ENCODE results near the gene DNAJB5. TPM values are rescaled to one million over a fixed set of nuclear protein-coding genes. Genes with fewer than 3 reads are reported as not detected.

The DNAJB5 gene
- total and polyA plus RNA-seq, 4 donors = 0.76 to 2.3 (median 1.8) TPM

- DNase-seq (ENCODE audit: low spot score) = no peak
These were observed 7.3 kb downstream of the DNAJB5 start for GRCh38 chr9:34996905-34997279.

GRCh38 chr9:34997379-34997781 is 7.8 kb downstream of the DNAJB5 start:
- Histone ChIP-seq H3K4me3 (ENCODE audit: low read depth in 1 of 3, low read length in 3 of 3) (no peak overlapping the region), H3K36me3 (ENCODE audit: control insufficient read depth in 4 of 4, insufficient read depth in 3 of 4, low read depth in 1 of 4, low read length in 3 of 4) (peaks cover 0 to 2% (median 0%) of the 10 kb centered on the region in 4 donors), H3K9ac (ENCODE audit: low read depth in 1 of 2, low read length in 2 of 2) (no peak overlapping the region), H3K27ac (ENCODE audit: low read depth in 1 of 2, low read length in 2 of 2) (peak overlapping the region in 1 of 2 donors; percentile 45), H3K4me1 (ENCODE audit: control insufficient read depth in 4 of 4, insufficient read depth in 4 of 4, low read length in 3 of 4) (peaks cover 9 to 24% (median 17%) of the 10 kb centered on the region in 4 donors), H3K27me3 (ENCODE audit: control insufficient read depth in 4 of 4, insufficient read depth in 4 of 4, low read length in 3 of 4) (no peaks in the 10 kb centered on the region), H3K9me3 (ENCODE audit: control insufficient read depth in 4 of 4, low read length in 3 of 4) (no peaks in the 10 kb centered on the region)
- no peak for DNase-seq (ENCODE audit: low spot score)
- TF ChIP-seq ZBTB33 (IDR thresholded peaks at IDR 0.05) = no peak
- TF ChIP-seq JUND (IDR thresholded peaks at IDR 0.05) = no peak
- no peak for TF ChIP-seq MAX (IDR thresholded peaks at IDR 0.05)
- TF ChIP-seq, protein P1, sequence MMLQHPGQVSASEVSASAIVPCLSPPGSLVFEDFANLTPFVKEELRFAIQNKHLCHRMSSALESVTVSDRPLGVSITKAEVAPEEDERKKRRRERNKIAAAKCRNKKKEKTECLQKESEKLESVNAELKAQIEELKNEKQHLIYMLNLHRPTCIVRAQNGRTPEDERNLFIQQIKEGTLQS (IDR thresholded peaks at IDR 0.05) = no peak
- no peak for TF ChIP-seq NR2F2 (IDR thresholded peaks at IDR 0.05)
- peak in 1 of 2 donors; percentile 20 for TF ChIP-seq RXRA (IDR thresholded peaks at IDR 0.05)
- TF ChIP-seq HNF4A (conservative IDR thresholded peaks at IDR 0.05) = peak; percentile 6 to 65
- TF ChIP-seq GABPA (IDR thresholded peaks at IDR 0.05 in 1 of 2, conservative IDR thresholded peaks at IDR 0.05 in 1 of 2) = no peak
- no peak for TF ChIP-seq FOXA1 (IDR thresholded peaks at IDR 0.05)
- no peak for TF ChIP-seq EGR1 (IDR thresholded peaks at IDR 0.05; ENCODE audit: low read depth in 2 of 2)
- TF ChIP-seq FOXA2 (IDR thresholded peaks at IDR 0.05) = no peak
- TF ChIP-seq CTCF (IDR thresholded peaks at IDR 0.05; ENCODE audit: low read depth, low read length, missing input control) = no peak
- no peak for TF ChIP-seq RAD21 (IDR thresholded peaks at IDR 0.05)
- peak; percentile 37 for TF ChIP-seq SP1 (IDR thresholded peaks at IDR 0.05)
- no peak for TF ChIP-seq REST (IDR thresholded peaks at IDR 0.05)
- TF ChIP-seq TAF1 (conservative IDR thresholded peaks at IDR 0.05) = no peak
- peak; percentile 34 for TF ChIP-seq HNF4G (IDR thresholded peaks at IDR 0.05)
- no peak for TF ChIP-seq YY1 (IDR thresholded peaks at IDR 0.05)

More at GRCh38 chr9:34996905-34997279, 7.3 kb downstream of the DNAJB5 start:
- TF ChIP-seq SP1 (IDR thresholded peaks at IDR 0.05) = peak; percentile 48
- no peak for TF ChIP-seq MAX (IDR thresholded peaks at IDR 0.05)
- TF ChIP-seq YY1 (IDR thresholded peaks at IDR 0.05) = no peak
- TF ChIP-seq FOXA1 (IDR thresholded peaks at IDR 0.05) = no peak
- no peak for TF ChIP-seq NR2F2 (IDR thresholded peaks at IDR 0.05)
- TF ChIP-seq HNF4A (conservative IDR thresholded peaks at IDR 0.05) = peak in 1 of 2 donors; percentile 13
- TF ChIP-seq RXRA (IDR thresholded peaks at IDR 0.05) = peak in 1 of 2 donors; percentile 24
- Histone ChIP-seq H3K4me1 (ENCODE audit: control insufficient read depth in 4 of 4, insufficient read depth in 4 of 4, low read length in 3 of 4) (peaks cover 9 to 24% (median 17%) of the 10 kb centered on the region in 4 donors), H3K27ac (ENCODE audit: low read depth in 1 of 2, low read length in 2 of 2) (peak overlapping the region in 1 of 2 donors; percentile 45), H3K4me3 (ENCODE audit: low read depth in 1 of 3, low read length in 3 of 3) (no peak overlapping the region), H3K9ac (ENCODE audit: low read depth in 1 of 2, low read length in 2 of 2) (no peak overlapping the region), H3K36me3 (ENCODE audit: control insufficient read depth in 4 of 4, insufficient read depth in 3 of 4, low read depth in 1 of 4, low read length in 3 of 4) (peaks cover 0 to 2% (median 0%) of the 10 kb centered on the region in 4 donors), H3K9me3 (ENCODE audit: control insufficient read depth in 4 of 4, low read length in 3 of 4) (no peaks in the 10 kb centered on the region), H3K27me3 (ENCODE audit: control insufficient read depth in 4 of 4, insufficient read depth in 4 of 4, low read length in 3 of 4) (no peaks in the 10 kb centered on the region)
- 50% methylated on average over 10 of the region's 10 CpGs for WGBS
